Smooth muscle cell (in vitro differentiated cells): ENCODE results near the gene CHN1. TPM values are rescaled to one million over a fixed set of nuclear protein-coding genes. Genes with fewer than 3 reads are reported as not detected.

Experiments used
- DNase-seq: peaks from one replicate; lab custom pipeline; 2025; ENCODE audit not compliant: unreplicated experiment; lab: John Stamatoyannopoulos, UW
- H2AFZ ChIP-seq: fragments of 200-600 bp; sonication (generic); 2 replicates; pipeline ENCODE4 v1.6.0; 2016; ENCODE audit warnings: antibody characterized with exemption, low read depth, mild to moderate bottlenecking
- H3F3A ChIP-seq: fragments of 200-600 bp; sonication (generic); 2 replicates; pipeline ENCODE4 v1.6.0; 2017; ENCODE audit warnings: antibody characterized with exemption, low read depth
- H3K27ac ChIP-seq: fragments of 200-600 bp; sonication (generic); 2 replicates; pipeline ENCODE4 v1.5.1; 2016; ENCODE audit warnings: low read depth, mild to moderate bottlenecking
- H3K27me3 ChIP-seq: fragments of 200-600 bp; sonication (generic); 2 replicates; pipeline ENCODE4 v1.6.1; 2016; ENCODE audit warnings: low read depth, mild to moderate bottlenecking
- H3K36me3 ChIP-seq: fragments of 200-600 bp; sonication (generic); 2 replicates; pipeline ENCODE4 v1.5.1; 2016; ENCODE audit warnings: low read depth
- H3K4me1 ChIP-seq: fragments of 200-600 bp; sonication (generic); 2 replicates; pipeline ENCODE4 v1.5.1; 2016; ENCODE audit warnings: low read depth
- H3K4me2 ChIP-seq: fragments of 200-600 bp; sonication (generic); 2 replicates; pipeline ENCODE4 v1.6.0; 2016; ENCODE audit warnings: mild to moderate bottlenecking
- H3K4me3 ChIP-seq: fragments of 200-600 bp; sonication (generic); 2 replicates; pipeline ENCODE4 v1.5.1; 2016; ENCODE audit warnings: mild to moderate bottlenecking
- H3K79me2 ChIP-seq: fragments of 200-600 bp; sonication (generic); 2 replicates; pipeline ENCODE4 v1.6.0; 2016; ENCODE audit warnings: low read depth, mild to moderate bottlenecking
- H3K9ac ChIP-seq: fragments of 200-600 bp; sonication (generic); 2 replicates; pipeline ENCODE4 v1.6.0; 2016; ENCODE audit warnings: low read depth
- H3K9me3 ChIP-seq: fragments of 200-600 bp; sonication (generic); replicated peaks from 2 replicates; pipeline ENCODE4 v1.5.1; 2016; ENCODE audit warnings: low read depth
- H4K20me1 ChIP-seq: fragments of 200-600 bp; sonication (generic); 2 replicates; pipeline ENCODE4 v1.6.0; 2016; ENCODE audit warnings: low read depth
- CTCF ChIP-seq: fragments of 200-600 bp; sonication (generic); IDR thresholded peaks from 2 replicates; pipeline ENCODE4 v1.5.1; 2017; ENCODE audit warnings: borderline replicate concordance, mild to moderate bottlenecking, antibody characterized with exemption; ENCODE audit not compliant: insufficient read depth, poor library complexity, severe bottlenecking
- WGBS: methylation state at CpG from one replicate; pipeline ENCODE4 v1.1.7; 2016; ENCODE audit warnings: low lambda C conversion rate; 5-methylcytosine and 5-hydroxymethylcytosine counted together
- polyA plus RNA-seq: library from polyadenylated mRNA; unstranded; fragments of >200 nt; fragmentation: Nextera tagmentation; extraction: Ambion mirVana; gene quantifications from 2 replicates; pipeline ENCODE4 v1.2.1, GENCODE V29; 2016
- total RNA-seq: library from RNA; depleted of rRNA; stranded (reverse); fragments of >200 nt; gene quantifications from 2 replicates; pipeline ENCODE4 v1.2.3, GENCODE V29; 2014

CHN1 gene
- total and polyA plus RNA-seq, 2 experiments from 2014 or later: 33.5 to 44.8 TPM

DNA sequence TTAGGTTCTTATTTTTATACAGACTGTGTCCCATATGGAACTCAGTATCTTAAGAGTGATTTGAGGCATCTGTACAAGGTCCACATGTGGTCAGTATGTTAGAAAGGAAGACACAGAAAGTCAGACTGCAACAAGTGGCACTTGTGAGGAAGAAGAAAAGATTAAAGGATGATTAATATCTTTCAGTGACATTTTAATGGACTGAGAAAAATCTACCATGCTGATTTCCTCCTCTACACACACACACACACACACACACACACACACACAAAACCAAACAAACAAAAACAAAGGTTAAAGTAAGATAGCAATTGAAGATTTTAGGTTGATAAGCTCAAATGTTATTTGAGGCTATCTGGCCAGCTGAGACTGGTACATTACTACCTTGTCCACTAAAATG, 146.4 kb downstream of the CHN1 start:
- Histone ChIP-seq H3K36me3 (no peaks in the 10 kb centered on the region), H3K27me3 (no peaks in the 10 kb centered on the region), H3K9ac (no peak overlapping the region), H3K79me2 (no peaks in the 10 kb centered on the region), H3F3A (no peaks in the 10 kb centered on the region), H3K4me2 (no peak overlapping the region), H3K4me3 (no peak overlapping the region), H3K27ac (no peak overlapping the region), H3K9me3 (no peaks in the 10 kb centered on the region), H2AFZ (no peak overlapping the region), H4K20me1 (no peaks in the 10 kb centered on the region), H3K4me1 (no peaks in the 10 kb centered on the region)
- TF ChIP-seq CTCF: no peak
- no peak for DNase-seq

DNA sequence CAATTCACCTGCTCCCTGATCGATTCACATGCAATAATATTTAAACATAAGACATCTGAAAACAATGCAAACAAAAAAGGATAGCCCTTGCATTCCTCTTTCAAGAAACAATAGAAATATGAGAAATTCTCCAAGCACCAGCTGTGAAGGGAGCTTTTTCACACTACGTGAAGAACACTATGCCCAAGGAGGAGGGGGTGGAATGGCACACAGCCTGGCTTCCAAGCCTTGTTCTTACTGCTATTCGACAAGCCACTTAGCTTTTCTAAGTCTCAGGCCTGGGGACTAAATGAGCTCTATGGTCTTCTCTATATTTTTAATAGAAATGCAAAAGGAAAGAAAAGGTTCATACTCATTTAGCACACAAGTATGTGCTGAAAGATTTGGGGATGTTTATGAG, 148.7 kb downstream of the CHN1 start:
- 93% methylated on average over 3 of the region's 3 CpGs for WGBS
- Histone ChIP-seq H3K4me2 (no peak overlapping the region), H2AFZ (no peak overlapping the region), H3K36me3 (no peaks in the 10 kb centered on the region), H3K4me3 (no peak overlapping the region), H3K9ac (no peak overlapping the region), H3F3A (no peaks in the 10 kb centered on the region), H4K20me1 (no peaks in the 10 kb centered on the region), H3K4me1 (no peaks in the 10 kb centered on the region), H3K9me3 (no peaks in the 10 kb centered on the region), H3K27ac (no peak overlapping the region), H3K27me3 (no peaks in the 10 kb centered on the region), H3K79me2 (no peaks in the 10 kb centered on the region)
- no peak for TF ChIP-seq CTCF
- no peak for DNase-seq

GRCh38 chr2:174846941-174847938, 157.9 kb downstream of the CHN1 start:
- peak overlapping the region; percentile 49 for H3K4me3 ChIP-seq
- no peaks in the 10 kb centered on the region for H3K9me3 ChIP-seq
- no peaks in the 10 kb centered on the region for H3K36me3 ChIP-seq
- H3K4me2 ChIP-seq: peak overlapping the region; percentile 92
- peak overlapping the region; percentile 75 for H3K27ac ChIP-seq
- H4K20me1 ChIP-seq: no peaks in the 10 kb centered on the region
- DNase-seq: no peak
- 27% methylated on average over 8 of the region's 8 CpGs for WGBS
- peaks cover 39% of the 10 kb centered on the region for H3K79me2 ChIP-seq
- no peaks in the 10 kb centered on the region for H3K27me3 ChIP-seq
- peak overlapping the region; percentile 68 for H3K9ac ChIP-seq
- TF ChIP-seq CTCF: no peak
- peaks cover 35% of the 10 kb centered on the region for H3K4me1 ChIP-seq
- peaks cover 4% of the 10 kb centered on the region for H3F3A ChIP-seq
- H2AFZ ChIP-seq: peak overlapping the region; percentile 53

DNA sequence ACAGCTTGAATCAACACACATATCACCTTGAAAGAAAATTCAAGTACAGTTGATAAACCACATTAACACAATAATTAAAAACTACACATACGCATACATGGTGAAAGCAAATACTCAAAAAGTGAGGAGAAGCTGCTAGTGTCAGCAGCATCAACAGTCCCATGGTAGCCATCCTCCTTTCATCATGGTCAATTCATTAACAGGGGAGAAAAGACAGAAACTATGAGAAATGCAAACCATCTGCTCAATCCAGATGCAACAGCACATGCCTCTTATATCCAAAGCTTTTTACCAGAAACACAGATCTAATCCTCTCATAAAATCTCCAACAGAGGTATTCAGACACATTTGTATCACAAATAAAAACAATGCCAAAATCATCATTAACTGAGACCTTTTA, 159.0 kb downstream of the CHN1 start:
- H3K4me1 ChIP-seq: peaks cover 42% of the 10 kb centered on the region
- H3K4me3 ChIP-seq: peak overlapping the region; percentile 49
- peak overlapping the region; percentile 92 for H3K4me2 ChIP-seq
- no peaks in the 10 kb centered on the region for H4K20me1 ChIP-seq
- WGBS: 55% methylated on average over 1 of the region's 1 CpG
- no peak for TF ChIP-seq CTCF
- peak overlapping the region; percentile 53 for H2AFZ ChIP-seq
- no peaks in the 10 kb centered on the region for H3K9me3 ChIP-seq
- peaks cover 49% of the 10 kb centered on the region for H3K79me2 ChIP-seq
- peaks cover 6% of the 10 kb centered on the region for H3F3A ChIP-seq
- DNase-seq: no peak
- H3K36me3 ChIP-seq: no peaks in the 10 kb centered on the region
- peak overlapping the region; percentile 75 for H3K27ac ChIP-seq
- no peaks in the 10 kb centered on the region for H3K27me3 ChIP-seq
- H3K9ac ChIP-seq: peak overlapping the region; percentile 68
